ENCODE data around the gene TLN1.
A peak's percentile ranks its signal among the peaks of the same experiment; 100 is the strongest.

The TLN1 gene

GRCh38 chr9:35660966-35661415, 71.0 kb downstream of the TLN1 start:
- no peak for DNase-seq

GRCh38 chr9:35659340-35659739, 72.7 kb downstream of the TLN1 start:
- DNase-seq: no peak

- DNase-seq: no peak
Measured at GRCh38 chr9:35658968-35659220, 73.1 kb downstream of the TLN1 start.

- DNase-seq: peak; percentile 81
Measured at GRCh38 chr9:35658137-35658967, 73.6 kb downstream of the TLN1 start, which contains the start of gene CCDC107. CCDC107 (plus strand) TSS chr9:35658292; CDS start chr9:35658380, 88 bp downstream.

- peak; percentile 85 for DNase-seq
Measured at GRCh38 chr9:35657546-35658136, 74.4 kb downstream of the TLN1 start, which contains the start of gene RMRP. RMRP (minus strand) TSS chr9:35658019.

- DNase-seq: no peak
Measured at GRCh38 chr9:35656831-35657545, 75.0 kb downstream of the TLN1 start.

- DNase-seq: no peak
Measured at GRCh38 chr9:35656348-35656747, 75.6 kb downstream of the TLN1 start.

GRCh38 chr9:35653611-35654010, 78.4 kb downstream of the TLN1 start:
- DNase-seq: no peak

GRCh38 chr9:35652829-35653209, 79.2 kb downstream of the TLN1 start:
- no peak for DNase-seq

- no peak for DNase-seq
Measured at GRCh38 chr9:35651956-35652828, 79.8 kb downstream of the TLN1 start.

- DNase-seq: no peak
Measured at GRCh38 chr9:35650341-35651158, 81.4 kb downstream of the TLN1 start, which contains the start of gene SIT1. SIT1 (minus strand) TSS chr9:35650931; CDS start chr9:35650853, 78 bp downstream.

- DNase-seq: no peak
Measured at GRCh38 chr9:35649431-35650340, 82.3 kb downstream of the TLN1 start.
